ENCODE measurements around the gene PTPRN2. TPM values are rescaled to one million over a fixed set of nuclear protein-coding genes. Genes with fewer than 3 reads are reported as not detected.

PTPRN2 gene
- polyA plus RNA-seq, 4 donors: 7.4 to 9.6 (median 8.8) TPM

DNA sequence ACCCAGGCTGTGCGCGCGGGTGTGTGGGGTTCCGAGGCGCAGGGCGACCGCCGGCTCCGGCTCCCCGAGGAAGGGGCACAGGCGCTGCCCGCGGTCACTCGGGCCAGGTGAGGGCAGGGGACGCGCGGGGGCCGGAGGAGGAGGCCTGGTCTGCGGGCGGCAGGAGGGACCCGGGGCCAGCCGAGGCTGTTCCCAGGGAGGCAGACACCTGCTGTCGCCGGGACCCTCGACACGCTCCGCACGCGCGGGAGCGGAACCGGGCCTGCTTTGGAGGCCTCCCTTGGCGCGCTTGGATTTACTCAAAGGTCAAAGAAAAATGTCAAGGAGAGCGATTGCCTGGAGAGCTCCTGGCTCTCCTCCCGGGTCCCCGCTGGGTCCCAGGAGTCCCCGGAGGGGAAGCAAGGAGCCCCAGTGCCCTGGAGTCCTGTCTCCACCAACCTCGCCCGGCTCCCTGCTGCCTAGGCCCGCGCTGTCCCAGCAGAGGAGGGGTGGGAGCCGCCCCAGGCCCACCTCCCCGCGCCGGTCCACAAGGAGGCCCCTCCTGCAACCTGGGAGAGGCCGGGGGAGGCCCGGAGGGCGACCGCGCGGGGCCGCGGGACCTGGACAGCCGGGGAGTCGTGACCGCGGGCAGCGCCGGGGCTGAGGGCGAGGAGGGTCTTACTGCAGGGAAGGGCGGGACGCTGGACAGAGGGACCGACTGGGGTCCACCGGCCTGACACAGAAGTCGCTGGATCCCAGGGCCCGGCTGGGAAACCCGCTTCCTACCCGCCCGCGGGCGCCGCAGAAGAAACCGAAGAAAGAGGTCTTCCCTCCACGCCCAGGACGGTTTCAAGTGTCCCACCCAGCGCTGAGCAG lies 902.0 kb downstream of the PTPRN2 start:
- DNase-seq (ENCODE audit: low read depth in 4 of 4, low spot score in 3 of 4): no peak

DNA sequence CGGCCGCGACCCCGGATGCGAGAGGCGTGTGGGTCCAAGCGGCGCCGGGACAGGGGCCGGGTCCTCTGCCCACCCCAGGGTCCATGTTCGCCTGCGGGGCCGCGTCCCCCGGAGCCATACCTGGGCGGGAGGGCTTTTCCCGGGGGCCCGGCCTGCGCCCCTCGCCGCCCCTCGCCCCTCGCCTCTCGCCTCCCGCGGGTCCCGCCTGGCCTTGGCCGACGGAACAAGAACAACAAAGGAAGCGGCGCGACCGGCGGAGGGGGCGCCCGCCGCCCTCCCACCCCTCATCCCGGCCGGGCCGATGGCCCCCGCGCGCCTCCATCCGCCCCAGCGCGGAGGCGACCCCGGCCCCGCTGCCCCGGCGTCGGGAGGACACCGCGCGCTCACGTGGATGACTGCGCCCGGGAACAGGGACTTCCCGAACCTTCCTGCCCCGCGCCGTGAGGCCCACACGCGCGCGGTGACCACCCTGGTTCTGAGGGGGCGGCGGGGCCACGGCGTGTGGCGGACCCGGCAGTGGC lies 902.7 kb downstream of the PTPRN2 start:
- DNase-seq (ENCODE audit: low read depth in 4 of 4, low spot score in 3 of 4): no peak

DNA sequence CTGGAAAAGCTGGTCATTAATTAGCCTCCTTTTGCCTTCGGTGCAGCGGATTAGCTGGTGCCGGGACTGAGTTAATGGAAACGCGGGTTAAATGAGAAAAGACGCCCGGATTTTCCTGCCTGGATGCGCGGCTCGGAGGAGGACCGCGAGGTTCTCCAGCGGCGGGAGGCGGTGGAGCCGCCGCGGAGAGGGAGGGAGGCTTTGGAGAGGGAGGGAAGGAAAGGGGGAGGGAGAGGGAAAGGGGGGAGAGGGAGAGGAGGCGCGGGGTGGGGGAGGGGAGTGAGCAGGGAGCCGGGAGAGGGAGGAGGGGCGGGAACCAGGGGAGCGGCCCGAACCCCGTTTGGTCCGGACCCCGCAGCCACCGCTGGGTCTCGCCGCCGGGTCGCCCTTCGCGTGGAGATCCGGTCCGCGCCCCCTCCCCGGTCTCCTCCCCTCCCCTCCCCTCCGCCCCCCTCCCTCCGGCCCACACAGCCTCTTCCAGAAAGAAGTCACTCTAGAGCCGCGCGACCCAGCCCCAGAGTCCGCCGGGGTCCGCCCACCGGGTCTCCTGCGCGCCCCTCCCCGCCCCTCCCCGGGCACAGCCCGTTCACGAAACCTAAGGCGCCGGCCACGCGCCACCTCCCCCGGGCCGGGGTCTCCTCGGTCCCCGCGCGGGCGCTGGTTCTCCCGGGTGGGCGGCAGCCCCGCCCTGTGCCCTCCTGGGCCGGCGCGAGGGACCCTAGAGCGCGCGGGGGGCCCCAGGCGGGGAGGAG lies 903.3 kb downstream of the PTPRN2 start:
- no peak for DNase-seq (ENCODE audit: low read depth in 4 of 4, low spot score in 3 of 4)

DNA sequence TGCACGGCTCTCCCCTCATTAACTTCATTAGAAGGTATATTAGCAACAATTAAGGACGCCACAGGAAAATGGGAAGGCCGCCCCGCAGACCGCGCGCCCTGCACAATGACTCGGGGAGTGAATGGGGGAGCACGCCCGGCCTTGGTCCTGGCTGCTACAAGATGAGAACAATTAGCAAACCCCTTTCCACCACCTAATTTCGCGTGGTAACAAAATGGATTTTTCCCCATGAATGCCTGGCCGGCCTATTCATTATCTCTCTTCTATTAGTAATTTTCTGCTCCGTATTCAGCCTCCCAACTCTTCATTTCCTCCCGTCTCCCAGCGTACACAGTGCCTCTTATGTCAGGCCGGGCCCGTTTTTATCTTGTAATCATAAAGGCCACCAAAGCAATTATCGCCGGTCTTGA lies 903.9 kb downstream of the PTPRN2 start:
- DNase-seq (ENCODE audit: low read depth in 4 of 4, low spot score in 3 of 4): no peak

DNA sequence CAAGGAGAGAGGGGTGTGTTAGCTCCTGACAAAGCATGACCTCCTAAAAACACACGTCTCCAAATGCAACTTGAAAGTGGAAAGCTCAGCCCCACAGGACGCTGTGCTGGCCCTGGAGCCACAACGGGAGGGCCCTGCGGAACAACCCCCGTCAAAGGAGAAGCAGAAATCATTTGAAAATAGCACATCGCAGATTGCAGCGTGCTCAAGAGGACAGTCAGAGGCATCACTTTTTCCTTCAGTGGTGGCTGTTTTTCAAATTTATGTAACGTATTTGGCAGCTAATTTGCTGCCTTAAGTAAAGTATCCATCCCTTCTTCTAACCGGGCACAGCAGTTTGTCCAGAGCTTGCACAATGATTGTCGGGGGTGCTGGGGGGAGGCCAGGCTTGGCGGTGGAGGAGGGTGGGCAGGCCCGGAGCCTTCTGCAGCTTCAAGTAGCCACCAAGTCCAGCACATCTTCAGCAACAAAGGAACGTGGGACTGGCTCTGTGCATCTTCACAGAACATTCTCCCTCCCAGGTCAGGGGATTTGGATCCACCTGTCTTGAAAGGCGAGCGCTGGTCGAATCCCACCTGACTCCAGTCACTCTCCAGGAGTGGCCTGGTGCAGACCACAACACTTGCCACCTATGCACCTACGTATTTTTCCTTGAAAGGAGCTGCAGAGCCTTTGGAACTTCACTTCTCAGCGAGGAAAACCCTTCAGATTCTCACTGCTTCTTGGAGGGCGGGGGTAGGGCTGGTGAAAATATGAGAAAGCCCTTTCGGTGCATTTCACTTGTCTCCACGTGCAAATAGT lies 904.5 kb downstream of the PTPRN2 start:
- no peak for DNase-seq (ENCODE audit: low read depth in 4 of 4, low spot score in 3 of 4)

DNA sequence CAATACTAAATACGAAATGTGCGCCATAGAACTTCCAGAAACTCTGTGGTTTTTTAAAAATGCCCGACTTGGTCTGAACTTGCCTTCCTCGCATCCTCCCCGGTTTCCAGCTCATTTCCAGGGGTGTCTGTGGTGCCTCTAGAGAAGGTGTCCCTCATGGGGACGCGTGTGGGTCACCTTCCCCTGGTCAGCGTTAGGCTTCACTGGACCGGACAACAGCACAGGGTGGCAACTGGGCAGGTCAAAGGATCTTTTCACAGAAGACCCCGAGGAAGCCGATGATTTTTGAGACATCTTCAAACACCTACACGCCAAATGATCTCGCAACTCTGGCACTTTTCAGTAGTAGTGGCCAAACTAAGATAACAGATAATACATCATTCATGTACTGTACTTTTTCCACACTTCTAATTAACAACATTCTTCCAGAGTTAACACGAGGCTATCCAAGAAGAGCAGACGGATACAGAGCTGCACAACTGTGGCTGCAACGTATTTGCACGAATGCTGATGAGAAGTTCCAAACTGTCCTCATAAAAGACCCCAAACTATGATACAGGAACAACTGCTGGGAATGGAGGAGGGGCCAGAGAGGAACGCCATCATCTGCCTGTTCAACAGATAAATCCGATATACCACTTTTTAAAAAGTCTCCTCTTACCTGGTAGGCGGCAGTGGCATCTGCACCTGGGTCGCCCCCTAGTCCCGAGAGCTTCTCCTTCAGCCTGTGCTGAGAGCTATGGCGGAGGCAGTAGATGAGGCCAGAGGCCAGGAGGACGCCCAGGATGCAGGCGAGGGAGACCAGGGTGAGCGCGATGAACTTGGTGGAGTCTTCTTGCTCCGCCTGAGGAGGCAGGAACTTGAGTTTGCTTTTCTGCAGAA lies 905.3 kb downstream of the PTPRN2 start:
- no peak for DNase-seq (ENCODE audit: low read depth in 4 of 4, low spot score in 3 of 4)

DNA sequence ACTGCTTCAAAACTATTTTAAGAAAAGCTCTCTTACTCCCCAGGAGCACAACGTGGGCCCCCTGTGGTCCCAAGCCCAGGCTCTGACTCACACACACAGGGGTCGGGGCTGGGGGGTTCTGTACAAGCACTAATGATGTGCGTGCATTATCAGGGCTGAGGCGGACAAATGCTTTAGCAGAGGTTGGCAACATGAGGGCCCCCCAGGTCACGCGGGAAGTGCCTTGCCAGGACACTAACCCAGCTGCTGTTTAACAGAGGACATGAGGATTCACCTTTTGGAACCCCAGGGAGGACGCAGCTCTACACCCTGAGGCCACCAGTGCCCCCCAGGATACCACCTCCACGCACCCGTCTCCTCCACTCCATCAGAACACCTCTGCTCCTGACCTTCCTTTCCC lies 908.0 kb downstream of the PTPRN2 start:
- no peak for DNase-seq (ENCODE audit: low read depth in 4 of 4, low spot score in 3 of 4)

DNA sequence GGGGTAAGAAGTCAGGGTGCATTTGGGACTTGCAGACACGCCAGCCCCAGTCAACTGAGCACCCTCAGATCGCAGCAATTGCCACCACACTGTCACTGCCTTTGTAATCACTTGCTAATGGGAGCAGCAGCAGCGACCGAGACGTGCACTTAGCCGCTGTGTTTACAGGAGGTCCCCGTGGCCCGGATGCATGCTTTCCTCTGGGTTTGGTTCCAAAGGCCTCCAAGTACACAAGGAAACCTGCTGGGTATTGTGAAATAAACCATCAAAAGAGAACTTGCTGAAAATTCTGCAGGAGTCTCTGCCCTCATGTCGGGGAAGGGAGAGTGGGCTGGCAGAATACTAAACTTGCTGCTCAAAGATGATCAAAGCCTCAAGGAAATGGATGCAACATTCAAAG lies 909.1 kb downstream of the PTPRN2 start:
- DNase-seq (ENCODE audit: low read depth in 4 of 4, low spot score in 3 of 4): no peak

DNA sequence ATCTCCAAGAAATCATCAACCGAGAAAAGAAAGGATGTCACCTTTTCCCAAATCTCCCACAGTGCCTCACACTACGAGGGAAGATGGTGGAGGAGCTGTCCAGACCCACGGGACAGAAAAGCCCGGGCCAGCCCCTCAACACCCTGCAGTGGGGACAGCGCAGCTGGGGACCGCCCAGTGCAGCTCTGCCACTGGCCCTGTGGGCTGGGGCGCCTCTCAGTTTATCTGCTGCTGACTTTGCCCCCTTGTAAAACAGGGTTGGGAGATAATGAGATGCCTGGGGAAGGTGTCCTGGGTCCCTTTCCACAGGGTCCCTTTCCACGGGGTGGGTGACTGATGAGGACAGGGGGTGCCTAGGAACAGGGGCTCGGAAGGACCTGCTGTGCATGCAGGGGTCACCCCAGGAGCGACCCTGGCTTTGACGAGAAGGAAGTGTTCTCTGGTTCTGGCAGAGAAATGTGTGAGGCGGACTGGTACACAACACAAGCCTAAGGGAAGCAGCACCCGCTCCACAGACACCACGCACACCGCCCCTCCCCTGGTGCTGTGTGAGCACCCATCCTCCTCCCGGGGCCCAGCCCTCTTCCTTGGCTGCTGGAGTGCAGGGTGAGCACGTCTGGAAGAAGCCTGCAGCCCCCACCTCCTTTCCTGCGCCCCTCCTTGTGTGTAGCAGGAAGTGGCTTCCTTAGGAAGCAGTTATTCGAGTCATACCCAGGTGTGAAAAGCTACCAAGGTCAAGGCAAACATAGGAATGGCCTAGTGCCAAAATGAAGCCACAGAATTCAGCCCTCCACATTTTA lies 911.0 kb downstream of the PTPRN2 start:
- DNase-seq (ENCODE audit: low read depth in 4 of 4, low spot score in 3 of 4): no peak

DNA sequence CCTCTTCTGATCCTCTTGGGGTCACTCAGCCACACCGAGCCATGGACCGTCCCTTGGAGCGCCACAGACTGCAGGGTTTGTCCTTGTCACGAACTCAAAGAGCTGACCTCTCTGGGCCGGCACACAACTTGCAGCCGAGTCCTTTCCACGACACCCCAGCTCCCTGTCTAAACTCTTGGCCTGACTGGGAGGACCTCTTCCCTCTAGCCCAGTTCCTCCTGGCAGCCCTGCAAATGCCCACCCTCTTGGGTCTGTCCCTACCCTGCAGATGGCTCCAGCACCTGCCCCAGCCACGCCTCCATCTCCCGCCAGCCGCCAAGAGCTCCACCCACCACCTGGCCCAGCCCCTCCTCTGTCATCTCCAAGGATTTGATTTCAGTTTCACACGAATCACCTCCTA lies 911.6 kb downstream of the PTPRN2 start:
- no peak for DNase-seq (ENCODE audit: low read depth in 4 of 4, low spot score in 3 of 4)

DNA sequence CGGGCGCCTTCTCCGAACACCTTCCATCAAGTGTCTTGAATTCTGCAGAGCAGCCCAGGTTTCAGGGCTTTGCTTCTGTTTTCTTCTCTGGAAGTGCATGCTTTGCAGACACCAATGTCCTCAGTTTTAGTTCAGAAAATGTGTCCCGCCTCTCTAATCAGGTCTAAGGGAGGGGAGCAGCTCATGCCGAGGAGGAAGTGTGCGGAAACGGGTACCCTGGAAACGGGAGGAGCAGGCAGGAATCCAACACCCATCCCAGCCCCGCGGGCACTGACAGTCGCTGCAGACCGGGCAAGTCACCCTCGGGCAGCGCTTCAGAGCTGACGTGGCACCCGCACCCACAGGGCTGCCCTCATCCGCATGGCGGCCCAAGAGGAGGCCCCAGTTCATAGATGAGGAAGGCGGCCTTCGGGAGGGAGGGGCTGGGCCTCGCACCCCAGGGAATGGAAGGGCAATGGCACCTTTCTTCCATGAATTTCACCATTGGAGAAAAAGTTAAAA lies 912.1 kb downstream of the PTPRN2 start:
- no peak for DNase-seq (ENCODE audit: low read depth in 4 of 4, low spot score in 3 of 4)

DNA sequence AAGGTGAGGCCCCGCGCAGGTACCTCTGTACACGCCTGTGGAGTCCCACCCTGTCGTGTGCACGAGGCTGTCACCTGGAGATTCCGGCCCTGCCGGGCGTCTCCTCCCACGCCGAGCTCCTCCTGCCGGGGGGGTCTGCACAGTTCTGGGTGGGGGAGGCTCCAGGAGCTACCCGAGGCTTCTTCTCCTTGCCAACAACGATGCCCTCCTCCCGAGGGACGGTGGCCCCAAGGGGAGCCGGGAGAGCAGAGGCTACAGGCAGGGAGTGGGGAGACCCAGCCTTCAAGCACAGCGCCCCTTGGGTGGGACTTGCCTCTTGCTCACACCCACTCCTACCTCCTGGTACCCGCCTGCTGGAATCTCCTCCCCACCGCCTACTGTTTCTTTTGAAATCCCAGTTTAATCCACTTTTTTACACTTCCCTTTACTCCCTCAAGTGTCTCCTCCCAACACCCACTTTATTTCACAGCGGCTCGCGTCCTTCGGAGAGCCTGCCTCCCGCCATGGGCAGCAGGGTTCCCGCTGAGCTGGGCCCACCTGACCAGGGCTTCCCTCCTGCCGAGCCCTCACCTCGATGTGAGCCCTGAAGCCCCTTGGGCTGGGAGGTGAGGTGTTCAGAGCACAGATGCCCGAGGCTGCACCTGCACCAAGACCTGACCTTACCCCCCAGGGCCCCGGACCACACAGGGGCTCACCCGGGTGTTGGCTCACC lies 912.8 kb downstream of the PTPRN2 start:
- no peak for DNase-seq (ENCODE audit: low read depth in 4 of 4, low spot score in 3 of 4)

DNA sequence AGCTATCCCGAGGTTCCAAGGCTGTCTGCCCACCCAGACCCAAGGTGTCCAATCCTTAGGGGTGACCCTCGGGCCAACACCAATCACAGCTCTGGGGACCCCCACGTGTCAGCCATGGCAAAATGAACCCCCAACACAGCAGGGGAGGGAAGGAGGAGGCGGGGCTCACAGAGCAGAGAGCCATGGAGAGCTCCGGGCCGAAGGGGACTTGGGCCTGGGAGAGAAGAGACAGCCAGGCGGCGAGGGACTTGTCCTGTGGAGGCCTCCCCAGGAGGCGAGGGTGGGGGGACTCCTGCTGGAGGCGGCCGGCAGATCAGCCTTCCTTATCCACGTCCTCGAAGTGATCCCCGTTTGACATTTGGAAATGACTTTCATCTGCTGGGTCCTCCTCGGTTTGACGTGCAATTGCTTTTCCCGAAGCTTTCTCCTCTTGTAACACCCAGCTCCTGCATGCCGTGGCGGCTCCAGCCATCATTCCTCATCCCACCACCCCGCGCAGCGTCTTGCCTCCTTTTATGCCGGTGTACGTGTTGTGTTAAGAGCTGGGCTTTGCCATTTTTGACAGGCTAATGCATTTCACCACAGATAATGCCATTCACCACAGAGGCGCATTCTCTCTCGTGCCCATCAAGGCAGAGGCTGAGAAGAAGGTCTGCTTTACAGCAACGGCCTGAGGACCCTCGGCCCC lies 913.5 kb downstream of the PTPRN2 start:
- DNase-seq (ENCODE audit: low read depth in 4 of 4, low spot score in 3 of 4): no peak

DNA sequence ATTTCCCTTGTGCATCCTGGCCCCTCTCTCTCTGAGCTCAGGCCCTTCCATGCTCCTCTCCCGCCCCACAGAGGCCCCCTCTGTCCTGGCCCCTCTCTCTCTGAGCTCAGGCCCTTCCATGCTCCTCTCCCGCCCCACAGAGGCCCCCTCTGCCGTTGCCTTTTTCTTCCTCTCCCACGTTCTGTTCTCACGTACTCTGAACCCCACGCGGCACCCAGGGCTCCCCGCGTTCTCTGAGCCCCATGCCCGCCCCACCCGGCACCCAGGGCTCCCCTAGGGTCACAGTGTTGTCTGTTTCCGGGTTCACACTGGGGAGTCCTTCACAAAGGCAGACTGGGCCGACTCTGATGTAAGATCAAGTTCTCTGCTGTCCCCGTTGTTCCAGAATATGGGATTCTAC lies 914.0 kb downstream of the PTPRN2 start:
- no peak for DNase-seq (ENCODE audit: low read depth in 4 of 4, low spot score in 3 of 4)

DNA sequence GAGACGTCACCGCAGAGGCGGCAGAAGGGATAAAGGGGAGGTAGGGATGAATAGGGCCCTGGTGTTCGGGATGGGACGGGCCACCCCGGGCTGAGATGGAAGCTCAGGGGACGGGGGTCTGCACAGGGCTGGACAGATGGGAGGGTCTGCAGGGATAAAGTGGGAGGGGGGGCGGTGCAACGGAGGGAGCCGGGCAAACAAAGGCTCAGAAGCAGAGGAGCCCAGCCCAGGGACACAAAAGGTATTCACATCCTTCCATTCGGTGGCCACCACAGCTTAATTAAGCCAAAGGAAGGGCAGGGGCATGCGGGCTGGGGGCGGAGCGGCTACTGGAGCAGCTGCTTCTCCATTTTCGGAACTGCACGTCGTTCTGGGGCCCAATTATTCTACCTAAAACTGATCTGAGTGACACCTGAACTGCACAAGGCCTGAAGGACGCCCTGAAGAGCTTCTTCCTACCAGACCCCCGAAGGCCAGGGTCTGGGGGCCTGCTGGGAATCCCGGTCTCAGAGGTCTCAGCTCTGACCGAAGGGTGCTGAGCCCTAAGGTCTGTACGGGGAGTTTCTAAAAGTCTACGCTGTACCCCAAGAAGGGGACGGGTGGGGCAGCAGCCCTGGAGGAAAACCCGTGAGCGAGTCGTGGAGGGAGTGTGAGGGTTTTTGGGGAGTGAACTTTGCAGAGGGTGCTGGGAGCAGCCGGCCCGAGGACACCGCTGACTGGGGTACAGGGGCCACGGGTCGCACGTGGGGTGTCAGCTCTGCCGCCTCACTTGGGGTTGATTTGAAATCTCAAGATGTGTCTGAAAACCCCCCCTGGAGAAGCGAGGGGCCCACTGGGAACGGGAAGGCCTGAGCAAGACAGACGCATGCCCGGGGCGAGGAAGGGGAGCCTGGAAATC lies 916.0 kb downstream of the PTPRN2 start:
- DNase-seq (ENCODE audit: low read depth in 4 of 4, low spot score in 3 of 4): no peak

DNA sequence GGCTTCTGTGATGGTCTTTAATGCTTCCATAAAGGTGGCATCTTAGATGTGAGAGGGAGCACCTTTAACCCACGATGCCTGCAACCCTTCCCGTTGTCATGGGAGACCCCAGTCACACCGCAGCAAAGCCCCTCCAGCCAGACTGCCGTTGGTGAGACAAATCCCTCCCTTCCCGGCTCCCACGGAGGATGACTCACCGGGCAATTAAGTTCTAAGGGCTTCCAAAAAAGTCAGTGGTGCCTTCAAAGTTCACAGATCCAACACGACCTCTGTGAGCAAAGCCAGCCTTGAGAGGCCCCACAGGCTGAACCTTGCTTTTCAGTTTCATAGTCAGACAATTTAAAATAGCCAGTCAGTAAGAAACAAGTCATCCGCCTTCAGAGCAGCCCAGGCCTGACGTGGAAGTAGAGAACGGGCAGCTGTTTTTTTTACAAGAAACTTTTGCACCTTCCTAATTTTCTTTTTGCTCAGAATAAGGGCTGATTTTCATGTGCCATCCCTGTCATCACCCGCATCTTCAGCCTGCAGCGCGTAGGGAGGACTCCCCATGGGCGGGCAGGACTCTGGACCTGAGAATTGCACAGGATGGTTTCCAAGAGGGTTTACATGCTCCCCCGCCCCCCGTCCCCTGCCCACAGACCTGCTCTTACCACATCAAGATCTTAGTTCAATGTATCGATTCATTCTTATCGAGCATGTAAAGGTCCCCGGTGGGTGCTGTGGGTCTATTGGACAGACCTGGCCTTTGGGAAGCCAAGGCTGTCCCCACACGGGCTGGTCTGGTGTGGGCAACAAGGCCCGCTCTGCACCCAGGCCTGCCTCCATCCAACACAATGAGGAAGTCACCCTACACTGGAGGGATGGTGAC lies 916.9 kb downstream of the PTPRN2 start:
- no peak for DNase-seq (ENCODE audit: low read depth in 4 of 4, low spot score in 3 of 4)

Measured in right renal pelvis (tissue), 4 donors.